CD14-positive monocyte (primary cell): ENCODE measurements around the gene CLDN18. TPM values are rescaled to one million over a fixed set of nuclear protein-coding genes. Genes with fewer than 3 reads are reported as not detected.

Experiments
- DNase-seq, 3 donors: peaks; one replicate each; pipeline ENCODE4 v3.0.0-alpha.2; 2011 to 2022
- H2AFZ ChIP-seq: 2 replicates; pipeline ENCODE4 v1.6.0; 2012; ENCODE audit warnings: mild to moderate bottlenecking, low read depth, low read length, inconsistent platforms; ENCODE audit not compliant: insufficient read depth, poor library complexity, severe bottlenecking
- H3K27ac ChIP-seq, 2 donors: 1 replicate in 1 of 2; 2 replicates in 1 of 2; pipeline ENCODE4 v1.5.1; 2012 to 2013; ENCODE audit warnings: low read length in 2 of 2, control low read depth in 1 of 2, inconsistent platforms in 1 of 2, low read depth in 1 of 2, mild to moderate bottlenecking in 1 of 2
- H3K27me3 ChIP-seq, 2 donors: one replicate each; pipeline versions ENCODE4 v1.6.0 to v1.6.1; 2011 to 2013; ENCODE audit warnings: low read length in 2 of 2; ENCODE audit not compliant: control insufficient read depth in 2 of 2, insufficient read depth in 2 of 2
- H3K36me3 ChIP-seq, 2 donors: replicated peaks in 1 of 2; 1 replicate in 1 of 2; 2 replicates in 1 of 2; pipeline versions ENCODE4 v1.5.1 to v1.6.1; 2012 to 2013; ENCODE audit warnings: low read length in 2 of 2, control low read depth in 1 of 2, inconsistent platforms in 1 of 2, mild to moderate bottlenecking in 1 of 2; ENCODE audit not compliant: insufficient read depth in 2 of 2, control insufficient read depth in 1 of 2
- H3K4me1 ChIP-seq, 2 donors: 1 replicate in 1 of 2; 2 replicates in 1 of 2; pipeline versions ENCODE4 v1.5.1 to v1.6.1; 2012 to 2013; ENCODE audit warnings: low read length in 2 of 2, control low read depth in 1 of 2, inconsistent platforms in 1 of 2, mild to moderate bottlenecking in 1 of 2, moderate library complexity in 1 of 2; ENCODE audit not compliant: insufficient read depth in 2 of 2, control insufficient read depth in 1 of 2
- H3K4me2 ChIP-seq: replicated peaks from 2 replicates; pipeline ENCODE3; 2012; ENCODE audit warnings: low read length, moderate library complexity, mild to moderate bottlenecking; ENCODE audit not compliant: poor library complexity, severe bottlenecking; ENCODE audit errors: extremely low read depth
- H3K4me3 ChIP-seq, 3 experiments: fragments of 200-600 bp in 1 of 3; sonication (generic) in 1 of 3; replicated peaks in 1 of 3; 1 replicate in 2 of 3; 2 replicates in 1 of 3; pipeline ENCODE4 v1.5.1; 2011 to 2013; ENCODE audit warnings: low read length in 3 of 3, mild to moderate bottlenecking in 3 of 3, control low read depth in 2 of 3, low read depth in 2 of 3, inconsistent platforms in 1 of 3, moderate library complexity in 1 of 3
- H3K79me2 ChIP-seq: 2 replicates; pipeline ENCODE4 v1.6.0; 2012; ENCODE audit warnings: mild to moderate bottlenecking, control low read depth, inconsistent platforms, low read length, moderate library complexity; ENCODE audit not compliant: insufficient read depth
- H3K9ac ChIP-seq: 2 replicates; pipeline ENCODE4 v1.6.0; 2017; ENCODE audit warnings: low read length, mild to moderate bottlenecking; ENCODE audit not compliant: insufficient read depth, poor library complexity, severe bottlenecking
- H3K9me3 ChIP-seq, 2 donors: replicated peaks in 1 of 2; 1 replicate in 1 of 2; 2 replicates in 1 of 2; pipeline versions ENCODE4 v1.5.1 to v1.6.1; 2012 to 2013; ENCODE audit warnings: low read length in 2 of 2, control low read depth in 1 of 2; ENCODE audit not compliant: control insufficient read depth in 1 of 2, insufficient read depth in 1 of 2
- H4K20me1 ChIP-seq: 2 replicates; pipeline ENCODE4 v1.6.0; 2012; ENCODE audit warnings: mild to moderate bottlenecking, low read length, control low read depth, moderate library complexity; ENCODE audit not compliant: insufficient read depth
- H3K27ac Mint-ChIP-seq, 7 donors: one replicate each; pipeline ENCODE4 v1.8.0; 2020; ENCODE audit warnings: mild to moderate bottlenecking in 7 of 7, mixed read lengths in 7 of 7, moderate library complexity in 6 of 7, inconsistent platforms in 2 of 7
- H3K27me3 Mint-ChIP-seq, 3 donors: one replicate each; pipeline ENCODE4 v1.8.0; 2021 to 2022; ENCODE audit warnings: low read depth in 3 of 3, mild to moderate bottlenecking in 3 of 3, mixed read lengths in 3 of 3, moderate library complexity in 3 of 3, inconsistent platforms in 1 of 3
- H3K36me3 Mint-ChIP-seq, 2 donors: one replicate each; pipeline ENCODE4 v1.8.0; 2020; ENCODE audit warnings: mixed read lengths in 2 of 2, inconsistent platforms in 1 of 2, mild to moderate bottlenecking in 1 of 2
- H3K4me1 Mint-ChIP-seq: one replicate; pipeline ENCODE4 v1.8.0; 2020; ENCODE audit warnings: mild to moderate bottlenecking, mixed read lengths
- H3K4me3 Mint-ChIP-seq, 2 donors: one replicate each; pipeline ENCODE4 v1.8.0; 2020; ENCODE audit warnings: mild to moderate bottlenecking in 2 of 2, mixed read lengths in 2 of 2, moderate library complexity in 1 of 2
- H3K9me3 Mint-ChIP-seq, 7 donors: one replicate each; pipeline ENCODE4 v1.8.0; 2020 to 2022; ENCODE audit warnings: mixed read lengths in 7 of 7, mild to moderate bottlenecking in 6 of 7, moderate library complexity in 6 of 7, inconsistent platforms in 2 of 7
- CTCF ChIP-seq: fragments of 200-600 bp; IDR thresholded peaks from one replicate; pipeline ENCODE4 v1.8.0; 2022; ENCODE audit warnings: antibody characterized with exemption, mild to moderate bottlenecking
- WGBS: methylation state at CpG from one replicate; pipeline ENCODE4 v1.1.5; 2013; ENCODE audit warnings: missing lambda C conversion rate; ENCODE audit not compliant: insufficient coverage; 5-methylcytosine and 5-hydroxymethylcytosine counted together
- intact Hi-C, 2 donors: fragments of 100-400 bp; cut with micrococcal nuclease; formaldehyde crosslinking; loops; one replicate each; pipeline versions ENCODE4 v1.15.0 to v1.15.1; 2023
- polyA plus RNA-seq, 3 donors: library from polyadenylated mRNA; depleted of rRNA in 1 of 3; unstranded in 2 of 3; stranded (reverse) in 1 of 3; fragments of 300-500 nt in 2 of 3; fragments of >200 nt in 1 of 3; fragmentation: Illumina TruSeq in 2 of 3; gene quantifications; 1 replicate in 2 of 3; 2 replicates in 1 of 3; pipeline ENCODE4 v1.2.3, GENCODE V29; 2012 to 2021

CLDN18 gene
- polyA plus RNA-seq, 3 donors: not detected

GRCh38 chr3:138068579-138069174 is 58.7 kb downstream of the CLDN18 start:
- Histone ChIP-seq H3K79me2 (no peaks in the 10 kb centered on the region), H3K36me3 (peaks cover 0 to 8% of the 10 kb centered on the region in 2 donors), H3K27ac (no peak overlapping the region), H3K9ac (no peak overlapping the region), H3K27me3 (no peaks in the 10 kb centered on the region), H2AFZ (no peak overlapping the region), H3K4me2 (no peak overlapping the region), H3K9me3 (no peaks in the 10 kb centered on the region), H3K4me3 (no peak overlapping the region), H4K20me1 (no peaks in the 10 kb centered on the region), H3K4me1 (no peaks in the 10 kb centered on the region)
- peak; percentile 96 for TF ChIP-seq CTCF
- 19% methylated on average over 12 of the region's 14 CpGs for WGBS
- Mint-ChIP-seq H3K27ac (no peak overlapping the region), H3K4me1 (peaks cover 1% of the 10 kb centered on the region), H3K4me3 (no peak overlapping the region), H3K36me3 (peaks cover 10 to 35% of the 10 kb centered on the region in 2 donors), H3K27me3 (peaks cover 0 to 3% (median 0%) of the 10 kb centered on the region in 3 donors), H3K9me3 (peaks cover 0 to under 1% (median 0%) of the 10 kb centered on the region in 7 donors)
- intact Hi-C loops: loop anchor here in 1 of 2 donors (5.0 to 10.0 kb wide), 2 partner anchors 49 to 856 kb away; partner anchors contain the start of gene DZIP1L
- peak; percentile 56 to 76 (median 67) for DNase-seq

- H3K36me3 Mint-ChIP-seq: peaks cover 4 to 30% of the 10 kb centered on the region in 2 donors
- Histone ChIP-seq H3K4me2 (no peak overlapping the region), H2AFZ (no peak overlapping the region), H3K4me1 (no peaks in the 10 kb centered on the region), H3K36me3 (no peaks in the 10 kb centered on the region), H3K79me2 (no peaks in the 10 kb centered on the region), H3K27ac (no peak overlapping the region), H3K9ac (no peak overlapping the region), H3K4me3 (no peak overlapping the region), H4K20me1 (no peaks in the 10 kb centered on the region), H3K27me3 (no peaks in the 10 kb centered on the region), H3K9me3 (no peaks in the 10 kb centered on the region)
- no CpG with 5 or more reads among the region's 4 CpGs for WGBS
- H3K9me3 Mint-ChIP-seq: peaks cover 0 to 2% (median 0%) of the 10 kb centered on the region in 7 donors
- H3K4me3 Mint-ChIP-seq: no peak overlapping the region
- TF ChIP-seq CTCF: no peak
- no peak overlapping the region for H3K27ac Mint-ChIP-seq
- peaks cover 0 to 3% (median 0%) of the 10 kb centered on the region in 3 donors for H3K27me3 Mint-ChIP-seq
- intact Hi-C loops: loop anchor here (10.0 kb wide), 2 partner anchors 345 to 855 kb away; no protein-coding TSS in a partner anchor
- DNase-seq: no peak
- peaks cover 1% of the 10 kb centered on the region for H3K4me1 Mint-ChIP-seq
Measured at GRCh38 chr3:138070006-138070405, 60.0 kb downstream of the CLDN18 start.
